ENCODE data around the gene PPP3R1.
A peak's percentile ranks its signal among the peaks of the same experiment; 100 is the strongest.

The PPP3R1 gene

GRCh38 chr2:68256093-68256450 lies 3.7 kb upstream of the PPP3R1 start:
- DNase-seq = no peak

GRCh38 chr2:68253219-68254068 lies 1.1 kb upstream of the PPP3R1 start:
- no peak for DNase-seq

GRCh38 chr2:68251855-68252399 lies 405 bp downstream of the PPP3R1 start:
- DNase-seq = no peak

- DNase-seq = peak; percentile 63
Measured at GRCh38 chr2:68251187-68251854, 1.0 kb downstream of the PPP3R1 start.

- DNase-seq = no peak
Measured at GRCh38 chr2:68250652-68251186, 1.6 kb downstream of the PPP3R1 start.

- no peak for DNase-seq
Measured at GRCh38 chr2:68250196-68250595, 2.1 kb downstream of the PPP3R1 start.

DNA sequence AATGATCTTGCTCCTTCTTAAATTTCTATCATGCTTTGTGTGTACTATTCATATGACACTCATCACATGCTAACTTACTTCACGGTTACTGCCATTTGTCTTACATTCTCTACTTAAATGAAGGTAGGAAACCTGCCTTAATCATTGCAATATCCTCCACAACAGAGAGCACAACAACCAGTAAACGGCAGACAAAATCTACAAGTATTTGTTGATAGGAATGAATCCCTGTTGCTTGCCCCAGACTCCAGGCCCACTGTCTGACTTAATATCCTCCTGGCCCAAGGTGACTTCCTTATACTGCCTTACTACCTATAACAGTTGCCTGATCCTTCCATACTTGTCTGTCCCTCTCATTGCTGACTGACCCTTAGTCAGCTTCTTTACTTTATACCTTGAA lies 3.5 kb downstream of the PPP3R1 start:
- no peak for DNase-seq

DNA sequence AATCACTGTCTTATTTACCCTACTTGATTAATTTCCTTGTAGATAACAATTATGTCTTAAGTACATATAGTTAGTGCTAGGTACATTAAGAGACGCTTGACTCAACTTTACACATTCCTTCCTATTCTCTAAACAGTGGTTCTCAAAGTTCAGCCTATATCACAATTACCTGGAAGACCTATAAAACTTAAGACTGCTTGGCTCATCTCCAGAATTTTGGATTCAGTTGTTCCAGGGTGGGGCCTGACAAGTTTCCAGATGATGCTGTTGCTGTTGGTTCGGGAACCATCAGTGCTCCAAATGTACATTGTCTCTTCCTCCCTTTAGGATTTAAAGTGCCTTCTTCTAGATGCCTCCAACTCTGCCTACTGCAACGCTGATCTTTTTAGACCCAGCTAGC lies 4.0 kb downstream of the PPP3R1 start:
- no peak for DNase-seq

- DNase-seq = no peak
Measured at GRCh38 chr2:68246396-68246795, 5.9 kb downstream of the PPP3R1 start.

DNA sequence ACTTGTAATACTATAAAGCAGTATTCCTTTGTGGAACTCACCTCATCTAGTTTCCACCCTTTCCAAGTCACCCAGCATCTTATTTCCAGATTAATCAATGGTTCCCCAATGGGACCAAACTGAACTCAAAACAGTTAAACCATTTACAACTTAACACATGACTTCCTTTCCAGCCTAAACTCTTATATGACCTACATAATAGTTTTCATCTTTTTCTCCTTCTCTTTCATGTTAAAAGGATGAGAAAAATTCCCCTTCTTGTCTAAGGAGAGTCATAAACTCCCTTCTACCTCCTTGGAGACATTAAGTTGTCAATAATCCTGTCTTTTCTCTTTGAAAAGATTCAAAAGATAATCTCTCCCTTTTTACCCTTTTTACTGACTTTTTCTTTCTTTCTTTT lies 6.7 kb downstream of the PPP3R1 start:
- no peak for DNase-seq

DNA sequence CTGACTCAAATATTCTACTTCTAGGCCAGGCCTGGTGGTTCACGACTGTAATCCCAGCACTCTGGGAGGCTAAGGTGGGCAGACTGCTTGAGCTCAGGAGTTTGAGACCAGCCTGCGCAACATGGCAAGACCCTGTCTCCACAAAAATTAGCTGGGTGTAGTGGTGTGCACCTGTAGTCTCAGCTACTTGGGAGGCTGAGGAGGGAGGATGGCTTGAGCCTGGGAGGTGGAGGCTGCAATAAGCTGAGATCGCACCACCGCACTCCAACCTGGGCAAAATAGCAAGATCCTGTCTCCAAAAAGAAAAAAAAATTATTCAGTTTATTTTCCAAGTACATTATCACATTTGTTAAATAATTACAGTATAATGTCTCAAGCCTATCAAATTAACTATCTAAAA lies 7.3 kb downstream of the PPP3R1 start:
- no peak for DNase-seq

DNA sequence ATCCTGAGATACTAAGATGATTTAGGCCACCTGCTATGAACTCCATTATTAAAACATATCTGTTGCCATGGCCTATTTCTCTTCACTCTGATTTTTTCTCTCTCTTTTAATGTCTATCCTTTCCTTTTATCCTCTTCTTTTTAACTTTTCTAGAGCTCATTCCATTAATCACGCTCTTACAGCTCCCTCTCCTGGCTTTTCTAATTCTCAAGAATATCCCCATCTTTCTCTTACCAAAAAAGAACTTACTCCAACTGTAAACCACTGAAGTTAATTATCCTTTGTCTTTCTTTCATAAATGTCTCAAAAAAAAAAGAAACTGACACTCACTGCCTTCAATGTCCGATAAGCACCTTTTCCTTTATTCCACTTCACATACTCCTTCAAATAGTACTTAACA lies 7.9 kb downstream of the PPP3R1 start:
- no peak for DNase-seq

DNA sequence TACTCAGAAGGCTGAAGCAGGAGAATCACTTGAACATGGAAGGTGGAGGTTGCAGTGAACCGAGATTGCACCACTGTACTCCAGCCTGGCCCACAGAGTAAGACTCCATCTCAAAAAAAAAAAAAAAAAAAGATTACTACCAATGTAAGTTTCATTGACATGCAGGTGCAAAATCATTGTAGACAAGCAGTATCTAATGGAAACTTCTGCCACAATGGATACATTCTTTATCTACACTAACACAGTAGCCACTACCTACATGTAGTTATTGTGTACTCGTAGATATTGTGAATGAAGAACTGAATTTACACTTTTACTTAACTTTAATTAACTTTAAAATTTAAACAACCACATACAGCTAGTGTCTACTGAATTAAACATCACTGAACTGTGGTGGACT lies 10.6 kb downstream of the PPP3R1 start:
- no peak for DNase-seq

- DNase-seq = no peak
Measured at GRCh38 chr2:68240446-68240845, 11.9 kb downstream of the PPP3R1 start.

DNA sequence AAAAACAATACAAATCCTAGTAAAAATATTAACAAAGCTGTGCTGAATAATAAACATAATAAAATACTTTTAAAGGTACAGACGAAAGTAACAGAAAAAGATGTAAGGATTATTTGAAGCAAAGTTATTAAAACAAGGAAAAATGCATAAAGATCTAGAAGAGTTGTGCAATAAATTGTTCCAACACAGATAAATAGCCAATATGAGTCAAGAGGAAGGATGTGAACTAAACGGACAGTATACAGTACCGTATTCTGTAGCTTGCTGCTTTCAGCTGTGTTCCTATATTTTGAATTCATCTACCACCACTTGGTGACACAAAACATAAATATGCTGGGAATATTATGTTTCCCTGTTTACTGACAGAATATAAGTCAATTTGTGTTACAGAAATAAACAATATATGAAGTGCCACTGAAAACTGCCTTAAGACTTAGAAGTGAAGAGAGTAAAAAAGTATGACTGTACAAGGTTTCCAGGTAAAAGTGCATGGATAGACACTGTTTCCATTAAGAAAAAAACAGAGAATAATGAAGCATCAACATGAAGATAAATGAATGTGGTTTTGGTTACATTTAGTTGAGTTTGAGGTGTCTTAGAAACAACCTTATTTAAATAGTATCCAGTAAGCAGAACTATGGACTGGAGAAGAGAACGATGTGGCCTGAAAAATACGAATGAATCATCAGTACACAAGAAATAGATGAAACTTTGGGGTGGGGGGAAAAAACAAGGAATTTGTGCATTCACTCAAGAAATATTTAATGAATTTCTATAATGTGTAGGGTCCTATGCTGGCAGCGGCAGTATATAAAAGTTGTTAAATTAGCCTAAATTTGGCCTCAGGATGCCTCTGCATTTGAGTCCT lies 13.1 kb downstream of the PPP3R1 start:
- no peak for DNase-seq

GRCh38 chr2:68237976-68238580 lies 14.3 kb downstream of the PPP3R1 start:
- no peak for DNase-seq

GRCh38 chr2:68237404-68237803 lies 14.9 kb downstream of the PPP3R1 start:
- DNase-seq = no peak

DNA sequence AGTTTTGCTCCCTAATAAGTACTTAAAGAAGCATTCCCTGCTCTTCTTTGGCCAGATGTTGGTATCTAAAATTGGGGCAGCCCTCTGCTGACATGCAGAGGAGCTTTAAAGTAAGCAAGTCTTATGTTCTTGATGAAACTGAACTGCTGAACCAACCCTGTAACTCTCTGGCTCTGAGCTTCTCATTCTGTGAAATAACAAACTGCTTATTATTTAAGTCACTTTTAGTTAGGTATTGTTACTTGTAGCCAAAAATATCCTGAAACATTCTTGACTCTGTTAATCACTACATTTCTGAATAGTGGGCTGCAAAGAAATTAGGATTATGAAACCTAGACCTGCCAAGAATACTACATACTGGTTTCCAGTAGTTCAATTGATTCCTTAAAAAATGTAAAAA lies 15.5 kb downstream of the PPP3R1 start:
- no peak for DNase-seq

- no peak for DNase-seq
Measured at GRCh38 chr2:68236103-68236734, 16.1 kb downstream of the PPP3R1 start.

GRCh38 chr2:68235090-68235489 lies 17.2 kb downstream of the PPP3R1 start:
- DNase-seq = no peak

DNA sequence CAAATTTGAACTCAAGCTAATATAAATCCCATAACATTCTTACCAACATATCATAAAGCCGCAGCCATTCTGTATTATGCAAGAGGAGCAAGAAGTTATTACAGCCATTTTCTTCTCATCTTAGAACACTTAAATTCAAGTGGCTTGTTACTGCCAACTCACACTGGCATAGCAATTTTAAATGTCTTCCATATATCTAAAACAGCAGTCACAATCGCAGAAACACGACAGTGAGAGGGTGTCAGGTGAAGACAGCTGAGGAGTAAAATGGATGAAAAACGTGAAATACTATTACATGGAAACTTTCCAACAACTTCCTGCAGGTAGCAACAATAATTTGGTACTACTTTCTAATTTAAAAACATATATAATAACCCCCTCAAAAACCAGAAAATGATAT lies 17.9 kb downstream of the PPP3R1 start:
- no peak for DNase-seq

DNA sequence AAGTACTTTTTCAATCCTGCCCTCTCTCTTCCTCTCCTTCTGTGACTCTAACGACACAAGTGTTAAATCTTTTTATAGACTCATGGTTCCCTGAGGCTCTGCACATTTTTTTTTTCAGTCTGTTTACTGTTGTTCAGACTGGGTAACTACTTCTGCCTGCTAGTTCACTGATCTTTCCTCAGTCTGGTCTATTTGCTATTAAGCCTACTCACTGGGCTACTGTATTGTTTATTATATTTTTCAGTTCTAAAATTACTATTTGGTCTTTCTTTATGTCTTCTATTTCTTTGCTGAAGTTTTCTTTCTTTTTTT lies 21.3 kb downstream of the PPP3R1 start:
- DNase-seq = no peak
